ENCODE results near the gene SSX2IP.
"Not testable (repeated sequence)": the region's sequence is repeated elsewhere in the genome, so short reads cannot be mapped to it uniquely, and the experiment has no call there.

The SSX2IP gene

DNA sequence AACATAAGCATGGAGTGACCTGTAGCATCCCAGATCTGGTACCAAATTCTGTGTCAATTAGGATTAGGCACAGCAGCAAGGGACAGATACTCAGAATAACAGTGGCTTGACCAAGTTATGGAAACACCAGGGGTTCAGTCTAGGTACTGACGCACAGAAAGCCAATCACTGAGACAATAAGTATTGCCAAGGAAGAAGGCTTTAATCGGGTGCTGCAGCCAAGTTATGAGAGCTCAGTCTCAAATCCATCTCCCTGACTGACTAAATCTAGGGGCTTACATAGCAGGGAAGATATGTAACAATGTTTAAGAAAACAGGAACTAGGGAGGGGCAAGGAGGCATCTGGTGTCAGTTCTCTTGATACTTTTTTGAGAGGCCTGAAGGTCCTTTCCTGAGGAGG lies 76.4 kb downstream of the SSX2IP start:
- DNase-seq = no peak

- DNase-seq = no peak
These were observed 77.2 kb downstream of the SSX2IP start for GRCh38 chr1:84613026-84613425.

DNA sequence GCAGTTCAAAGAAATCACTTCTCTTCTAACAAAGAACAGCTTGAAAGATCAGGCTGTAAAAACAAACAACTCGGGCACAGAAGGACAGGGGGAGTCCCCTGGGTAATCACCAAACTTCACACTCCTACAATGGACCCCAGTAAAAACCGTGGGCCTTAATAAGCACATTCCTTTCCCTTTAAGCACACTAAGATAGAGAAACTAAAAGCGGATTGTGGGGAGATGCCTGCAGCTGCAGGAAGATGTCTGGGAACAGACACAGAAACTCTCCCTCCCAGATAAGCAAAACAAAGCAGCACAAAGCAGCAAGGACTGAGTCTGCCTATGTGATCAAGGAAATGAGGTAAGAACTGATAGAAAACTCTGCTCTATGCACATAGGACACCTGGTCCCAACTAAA lies 78.5 kb downstream of the SSX2IP start:
- no peak for DNase-seq

GRCh38 chr1:84611091-84611490 lies 79.2 kb downstream of the SSX2IP start:
- no peak for DNase-seq

DNA sequence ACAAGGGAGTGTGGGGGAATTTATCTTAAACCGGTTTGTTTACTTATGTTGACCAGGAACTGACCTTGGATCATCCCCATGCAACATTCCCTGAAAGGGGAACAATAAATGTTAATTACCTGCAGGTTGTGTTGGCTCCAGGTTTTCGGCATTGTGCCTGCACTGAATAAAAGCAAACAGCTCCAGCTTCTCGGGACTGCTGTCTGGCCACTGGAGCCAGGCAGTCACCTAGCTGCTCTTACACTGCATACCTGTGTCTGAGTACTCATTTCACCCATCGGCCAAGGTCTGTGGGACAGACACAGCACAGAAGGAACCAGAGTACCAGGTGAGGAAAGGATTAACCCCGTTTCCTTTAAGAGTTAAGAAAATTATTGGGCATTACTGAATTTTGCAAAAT lies 83.3 kb downstream of the SSX2IP start:
- no peak for DNase-seq

DNA sequence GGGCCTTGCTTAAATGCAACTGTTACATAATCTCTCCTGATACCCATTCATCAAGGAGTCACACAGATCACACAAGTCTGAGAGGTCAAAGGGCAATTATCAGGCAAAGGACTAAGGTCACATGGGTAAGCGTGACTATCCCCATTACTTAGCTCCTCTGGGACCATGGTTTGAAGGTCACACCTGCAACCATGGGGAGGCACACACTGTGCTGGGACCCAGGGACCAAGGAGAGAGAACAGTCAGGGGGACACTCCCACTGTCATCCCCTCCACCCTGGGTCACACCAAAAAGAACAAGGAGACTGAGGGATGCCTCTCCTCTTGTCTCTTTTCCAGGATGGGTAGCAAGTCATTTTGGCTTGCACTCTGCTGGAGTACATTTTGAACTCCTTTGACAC lies 85.1 kb downstream of the SSX2IP start:
- DNase-seq = no peak

DNA sequence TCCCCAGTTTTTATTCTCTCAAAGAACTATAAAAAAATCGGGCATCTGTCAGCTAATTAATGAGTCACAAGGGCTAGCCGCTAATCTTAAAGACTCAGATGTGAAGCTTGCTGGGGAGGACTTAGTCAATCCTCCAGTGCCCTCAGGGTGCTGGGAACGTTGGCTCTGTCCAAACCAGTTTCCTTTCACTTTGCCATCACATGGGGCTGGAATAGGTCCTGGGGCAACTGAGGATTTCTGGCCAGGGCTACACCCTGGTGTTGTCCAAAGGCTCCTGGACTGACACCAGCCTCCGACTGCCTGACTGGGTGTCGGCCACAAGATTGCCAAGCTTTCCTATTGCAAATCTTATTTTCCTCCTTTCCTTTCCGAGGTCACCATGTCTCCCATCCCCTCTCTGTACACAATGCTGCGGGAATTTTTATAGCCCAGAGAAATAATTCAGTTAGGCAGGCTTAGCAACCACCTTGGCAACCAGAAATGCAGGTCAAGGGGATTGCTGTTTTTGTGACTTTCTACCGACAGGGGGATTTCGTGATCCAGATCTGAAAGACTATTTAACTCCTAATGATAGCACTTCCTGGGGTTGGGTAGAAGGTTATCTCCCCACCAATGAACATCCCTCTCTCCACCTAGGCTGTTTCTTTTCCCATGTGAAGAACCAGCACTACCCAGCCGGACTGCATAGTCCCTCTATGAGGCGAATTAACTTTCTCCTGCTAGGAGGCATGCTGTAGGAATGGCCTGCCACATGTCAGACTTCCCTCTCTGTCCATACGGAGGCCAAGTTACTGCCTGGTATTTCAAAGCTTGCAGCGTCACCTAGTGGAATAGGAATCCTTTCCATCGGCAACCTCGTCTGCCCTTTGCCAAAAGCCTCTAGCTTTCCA lies 86.1 kb downstream of the SSX2IP start:
- DNase-seq = no peak

DNA sequence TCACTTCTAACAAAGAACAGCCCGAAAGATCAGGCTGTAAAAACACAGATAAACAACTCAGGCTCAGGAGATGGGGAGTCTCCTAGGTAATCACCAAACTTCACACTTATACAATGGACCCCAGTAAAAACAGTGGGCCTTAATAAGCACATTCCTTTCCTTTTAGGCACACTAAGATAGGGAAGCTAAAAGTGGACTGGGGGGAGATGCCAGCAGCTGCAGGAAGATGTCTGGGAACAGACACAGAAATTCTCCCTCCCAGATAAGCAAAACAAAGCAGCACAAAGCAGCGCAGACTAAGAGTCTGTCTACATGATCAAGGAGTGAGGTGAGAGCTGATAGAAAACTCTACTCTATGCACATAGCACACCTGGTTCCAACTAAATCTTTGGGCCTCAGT lies 87.0 kb downstream of the SSX2IP start:
- DNase-seq = no peak

DNA sequence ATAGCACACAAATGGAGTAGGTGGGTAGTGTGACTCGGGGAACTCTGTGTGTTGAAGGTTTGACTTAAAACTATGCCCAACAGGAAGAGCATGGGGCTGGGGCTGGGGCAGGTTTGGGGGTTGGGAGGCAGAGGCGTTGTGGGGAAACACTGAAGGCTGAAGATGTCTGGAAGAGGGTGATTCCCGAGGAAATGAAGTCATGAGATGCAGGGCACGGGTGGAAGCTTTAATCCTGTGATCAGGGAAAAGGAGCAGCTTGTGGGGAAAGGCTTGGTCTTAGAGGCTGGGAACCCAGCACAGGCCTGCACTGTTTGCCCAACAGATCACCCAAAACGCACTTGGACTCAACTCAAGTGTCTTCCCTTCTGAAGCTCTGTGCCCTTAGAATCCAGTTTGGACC lies 89.5 kb downstream of the SSX2IP start:
- DNase-seq = no peak

DNA sequence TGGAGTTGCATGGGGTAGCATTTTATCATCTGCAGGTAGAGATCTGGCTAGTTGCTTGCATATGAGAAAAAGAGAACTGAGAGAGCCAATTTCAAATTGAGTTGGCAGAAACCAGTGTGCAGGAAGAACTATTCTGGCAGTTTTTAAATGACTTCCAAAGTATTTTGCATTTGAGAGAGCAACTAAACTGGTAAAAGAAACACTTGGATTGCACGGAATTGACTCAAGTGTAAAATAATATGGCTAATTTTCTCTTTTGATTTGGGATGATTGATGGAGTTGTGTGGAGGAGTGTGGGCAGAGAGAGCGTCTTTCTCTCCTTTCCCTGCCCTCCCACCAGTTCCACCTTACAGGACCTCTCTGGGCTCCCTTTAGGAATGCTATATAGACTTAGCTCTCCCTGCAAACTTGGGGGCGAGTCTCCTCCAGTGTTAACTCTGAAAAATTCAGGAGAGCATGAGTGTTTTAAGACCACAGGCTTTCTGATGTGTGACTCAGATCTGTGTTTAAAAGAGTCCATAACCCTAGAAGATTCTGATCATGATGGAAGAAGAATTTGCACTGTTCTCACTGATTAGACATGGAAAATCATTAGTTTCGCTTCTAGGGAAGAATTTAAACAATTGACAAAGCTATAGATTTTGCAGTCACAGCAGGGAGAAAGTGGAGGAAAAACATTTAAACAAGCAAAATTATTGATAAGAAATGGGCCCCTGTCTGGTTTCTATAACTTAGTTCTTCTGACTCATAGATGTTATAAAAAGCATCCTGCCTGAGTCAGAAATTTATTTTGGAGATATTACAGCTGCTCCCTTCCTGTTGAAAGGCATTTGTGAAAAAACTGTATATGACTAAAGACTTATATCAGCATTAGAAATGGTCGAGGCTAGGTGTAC lies 91.2 kb downstream of the SSX2IP start:
- DNase-seq = peak; percentile 78

DNA sequence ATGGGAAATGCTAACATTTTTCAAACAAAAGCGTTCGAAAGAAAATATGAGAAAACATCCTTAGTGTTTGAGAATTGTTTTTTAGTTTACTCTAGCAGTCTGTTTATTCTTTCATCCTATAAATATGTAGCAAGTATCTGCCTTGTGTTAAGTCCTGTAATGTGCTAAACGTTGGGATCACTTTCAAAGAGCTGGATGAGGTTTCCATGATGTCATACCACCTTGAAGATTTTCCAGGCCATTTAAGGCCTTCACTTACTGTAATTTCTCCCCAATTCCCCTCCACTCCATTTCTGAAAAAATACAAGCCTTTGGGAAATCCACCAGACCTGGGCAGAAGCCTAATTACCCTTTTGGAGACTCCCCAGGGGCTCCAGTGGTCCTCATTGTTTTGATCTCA lies 91.8 kb downstream of the SSX2IP start:
- DNase-seq = no peak

GRCh38 chr1:84597011-84597410 lies 93.2 kb downstream of the SSX2IP start:
- no peak for DNase-seq

GRCh38 chr1:84594959-84595358 lies 95.3 kb downstream of the SSX2IP start:
- not testable (repeated sequence) for DNase-seq

Data from activated CD4-positive, alpha-beta T cell treated with anti-CD3 and anti-CD28 coated beads, Interleukin-10, Interleukin-2, amounts not matched to agents 100 ng/mL and 50 ng/mL, durations not matched to agents 16 hours and 8 hours (primary cell).